GM12864 (cell line): ENCODE measurements around the gene JAML.

Source experiments
- DNase-seq: peaks from one replicate; pipeline ENCODE4 v3.0.0-alpha.2; 2011; ENCODE audit warnings: low read depth
- H3K4me3 ChIP-seq: 2 replicates; pipeline ENCODE4 v1.5.1; 2011; ENCODE audit warnings: mild to moderate bottlenecking, low read depth, low read length, control low read depth
- CTCF ChIP-seq: IDR thresholded peaks from 2 replicates; pipeline ENCODE4 v1.5.1; 2011; ENCODE audit warnings: low read depth, mild to moderate bottlenecking, moderate library complexity, low read length, control low read depth, inconsistent platforms; ENCODE audit errors: missing control alignments

The JAML gene

GRCh38 chr11:118149493-118149892, 75.3 kb downstream of the JAML start:
- no peak for DNase-seq
- no peak overlapping the region for H3K4me3 ChIP-seq
- no peak for TF ChIP-seq CTCF

- TF ChIP-seq CTCF = no peak
- no peak overlapping the region for H3K4me3 ChIP-seq
- no peak for DNase-seq
Measured at GRCh38 chr11:118148856-118149255, 76.0 kb downstream of the JAML start.

- no peak for DNase-seq
Measured at GRCh38 chr11:118148240-118148639, 76.6 kb downstream of the JAML start.

GRCh38 chr11:118147502-118147901, 77.3 kb downstream of the JAML start:
- no peak overlapping the region for H3K4me3 ChIP-seq
- no peak for DNase-seq
- TF ChIP-seq CTCF = no peak

More at GRCh38 chr11:118148240-118148639, 76.6 kb downstream of the JAML start:
- no peak for TF ChIP-seq CTCF
- no peak overlapping the region for H3K4me3 ChIP-seq

- no peak for TF ChIP-seq CTCF
- DNase-seq = no peak
- H3K4me3 ChIP-seq = no peak overlapping the region
Measured at GRCh38 chr11:118146554-118146953, 78.3 kb downstream of the JAML start.

GRCh38 chr11:118145285-118146227, 79.3 kb downstream of the JAML start:
- H3K4me3 ChIP-seq = peak overlapping the region; percentile 47
- DNase-seq = peak; percentile 38
- TF ChIP-seq CTCF = peak; percentile 87
